ENCODE results near the gene XRN2.
"Not testable (repeated sequence)": the region's sequence is repeated elsewhere in the genome, so short reads cannot be mapped to it uniquely, and the experiment has no call there.

The XRN2 gene

GRCh38 chr20:21344961-21345360 lies 41.8 kb downstream of the XRN2 start:
- no peak for DNase-seq (ENCODE audit: low read depth)

GRCh38 chr20:21352703-21353102 lies 49.6 kb downstream of the XRN2 start:
- DNase-seq (ENCODE audit: low read depth): no peak

- DNase-seq (ENCODE audit: low read depth): no peak
Observed at GRCh38 chr20:21353236-21353635, 50.1 kb downstream of the XRN2 start.

GRCh38 chr20:21355981-21356380 lies 52.9 kb downstream of the XRN2 start:
- DNase-seq (ENCODE audit: low read depth): no peak

GRCh38 chr20:21356386-21356785 lies 53.3 kb downstream of the XRN2 start:
- no peak for DNase-seq (ENCODE audit: low read depth)

GRCh38 chr20:21357844-21358243 lies 54.7 kb downstream of the XRN2 start:
- no peak for DNase-seq (ENCODE audit: low read depth)

GRCh38 chr20:21358737-21359136 lies 55.6 kb downstream of the XRN2 start:
- no peak for DNase-seq (ENCODE audit: low read depth)

- no peak for DNase-seq (ENCODE audit: low read depth)
Observed at GRCh38 chr20:21360705-21361104, 57.6 kb downstream of the XRN2 start.

- no peak for DNase-seq (ENCODE audit: low read depth)
Observed at GRCh38 chr20:21361266-21361665, 58.1 kb downstream of the XRN2 start.

- no peak for DNase-seq (ENCODE audit: low read depth)
Observed at GRCh38 chr20:21364413-21364812, 61.3 kb downstream of the XRN2 start.

- no peak for DNase-seq (ENCODE audit: low read depth)
Observed at GRCh38 chr20:21365771-21366170, 62.6 kb downstream of the XRN2 start.

- DNase-seq (ENCODE audit: low read depth): not testable (repeated sequence)
Observed at GRCh38 chr20:21366273-21366672, 63.1 kb downstream of the XRN2 start.

- DNase-seq (ENCODE audit: low read depth): no peak
Observed at GRCh38 chr20:21368791-21369190, 65.7 kb downstream of the XRN2 start.

- no peak for DNase-seq (ENCODE audit: low read depth)
Observed at GRCh38 chr20:21371193-21371592, 68.1 kb downstream of the XRN2 start.

GRCh38 chr20:21372016-21372415 lies 68.9 kb downstream of the XRN2 start:
- no peak for DNase-seq (ENCODE audit: low read depth)

GRCh38 chr20:21373436-21373835 lies 70.3 kb downstream of the XRN2 start:
- no peak for DNase-seq (ENCODE audit: low read depth)

- no peak for DNase-seq (ENCODE audit: low read depth)
Observed at GRCh38 chr20:21376626-21377025, 73.5 kb downstream of the XRN2 start.

GRCh38 chr20:21377701-21378100 lies 74.6 kb downstream of the XRN2 start:
- DNase-seq (ENCODE audit: low read depth): no peak

GRCh38 chr20:21378259-21378658 lies 75.1 kb downstream of the XRN2 start:
- DNase-seq (ENCODE audit: low read depth): no peak

GRCh38 chr20:21380711-21381110 lies 77.6 kb downstream of the XRN2 start:
- DNase-seq (ENCODE audit: low read depth): no peak

- no peak for DNase-seq (ENCODE audit: low read depth)
Observed at GRCh38 chr20:21381619-21382018, 78.5 kb downstream of the XRN2 start.

- DNase-seq (ENCODE audit: low read depth): no peak
Observed at GRCh38 chr20:21384308-21384892, 81.3 kb downstream of the XRN2 start.

GRCh38 chr20:21386111-21386510 lies 83.0 kb downstream of the XRN2 start:
- no peak for DNase-seq (ENCODE audit: low read depth)

GRCh38 chr20:21387528-21387927 lies 84.4 kb downstream of the XRN2 start:
- DNase-seq (ENCODE audit: low read depth): no peak

GRCh38 chr20:21388566-21388965 lies 85.4 kb downstream of the XRN2 start:
- no peak for DNase-seq (ENCODE audit: low read depth)
